Skeletal muscle satellite cell (primary cell): ENCODE results near the gene FTO.

ENCODE experiments used
- H3K27me3 ChIP-seq: 2 replicates; pipeline ENCODE4 v1.7.0; 2013; ENCODE audit warnings: low read length; ENCODE audit not compliant: control insufficient read depth, insufficient read depth
- H3K36me3 ChIP-seq: 2 replicates; pipeline ENCODE4 v1.7.0; 2013; ENCODE audit warnings: mild to moderate bottlenecking, control low read depth, low read length; ENCODE audit not compliant: insufficient read depth
- H3K4me1 ChIP-seq: 2 replicates; pipeline ENCODE4 v1.7.0; 2013; ENCODE audit warnings: low read length; ENCODE audit not compliant: control insufficient read depth, insufficient read depth
- H3K4me2 ChIP-seq: 2 replicates; pipeline ENCODE4 v1.7.0; 2013; ENCODE audit warnings: mild to moderate bottlenecking, low read length
- H3K4me3 ChIP-seq: 2 replicates; pipeline ENCODE4 v1.7.0; 2013; ENCODE audit warnings: low read length
- H3K9ac ChIP-seq: 2 replicates; pipeline ENCODE4 v1.7.0; 2013; ENCODE audit warnings: mild to moderate bottlenecking, low read depth, low read length, moderate library complexity
- H3K9me3 ChIP-seq: replicated peaks from 2 replicates; pipeline ENCODE4 v1.7.0; 2013; ENCODE audit warnings: mild to moderate bottlenecking, control low read depth, low read length

Gene FTO

DNA sequence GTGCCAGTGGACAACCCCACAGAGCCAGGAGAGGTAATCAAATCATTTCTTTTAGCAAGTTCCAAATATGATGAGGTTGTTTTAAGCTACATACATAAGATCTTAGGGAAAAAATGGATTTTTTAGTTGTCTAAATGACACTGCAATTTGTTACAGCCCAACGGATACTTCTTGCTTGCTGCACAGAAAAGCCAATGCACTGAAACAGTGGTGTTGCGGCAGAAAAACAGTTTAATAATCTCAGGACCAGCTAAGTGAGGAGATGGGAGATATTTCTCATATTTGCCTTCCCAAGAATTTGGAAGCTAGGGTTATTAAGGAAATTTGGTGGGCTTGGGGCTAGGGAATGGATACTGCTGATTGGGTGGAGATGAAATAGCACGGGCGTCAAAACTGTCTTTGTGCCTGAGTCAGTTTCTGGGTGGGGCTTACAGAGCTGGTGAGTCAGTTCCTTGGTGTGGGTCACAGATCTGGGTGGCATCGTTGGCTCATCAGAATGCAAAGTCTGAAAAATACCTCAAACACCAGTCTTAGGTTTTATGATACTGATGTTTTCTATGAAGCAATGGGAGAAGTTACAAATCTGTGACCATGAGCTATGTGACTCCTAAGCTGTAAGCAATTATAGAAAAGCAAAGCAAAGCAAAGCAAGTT, 327.3 kb downstream of the FTO start:
- Histone ChIP-seq H3K9me3 (peaks cover 4% of the 10 kb centered on the region), H3K36me3 (no peaks in the 10 kb centered on the region), H3K27me3 (no peaks in the 10 kb centered on the region), H3K9ac (no peak overlapping the region), H3K4me2 (no peak overlapping the region), H3K4me3 (no peak overlapping the region), H3K4me1 (peaks cover 41% of the 10 kb centered on the region)

DNA sequence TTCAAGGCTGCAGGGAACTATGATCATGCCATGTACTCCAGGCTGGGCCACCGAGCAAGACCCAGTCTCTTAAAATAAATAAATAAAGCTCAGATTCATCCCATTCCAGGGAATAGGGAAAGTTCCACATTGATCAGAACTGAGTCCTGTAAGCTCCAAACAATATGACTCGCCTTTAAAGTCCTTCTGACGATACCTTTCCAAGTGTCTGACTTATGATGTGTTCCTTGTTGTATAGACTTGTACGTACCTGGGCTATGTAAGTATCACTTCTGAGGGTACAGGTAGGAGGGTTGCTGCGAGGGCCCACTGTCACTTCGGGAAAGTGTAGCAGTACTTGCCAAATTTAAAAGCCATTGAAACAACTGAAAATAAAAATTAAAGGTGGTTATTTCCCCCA, 329.8 kb downstream of the FTO start:
- H3K9ac ChIP-seq, result no peak overlapping the region
- H3K27me3 ChIP-seq, result no peaks in the 10 kb centered on the region
- H3K4me3 ChIP-seq, result no peak overlapping the region
- peaks cover 4% of the 10 kb centered on the region for H3K9me3 ChIP-seq
- no peaks in the 10 kb centered on the region for H3K36me3 ChIP-seq
- peaks cover 24% of the 10 kb centered on the region for H3K4me1 ChIP-seq
- no peak overlapping the region for H3K4me2 ChIP-seq

DNA sequence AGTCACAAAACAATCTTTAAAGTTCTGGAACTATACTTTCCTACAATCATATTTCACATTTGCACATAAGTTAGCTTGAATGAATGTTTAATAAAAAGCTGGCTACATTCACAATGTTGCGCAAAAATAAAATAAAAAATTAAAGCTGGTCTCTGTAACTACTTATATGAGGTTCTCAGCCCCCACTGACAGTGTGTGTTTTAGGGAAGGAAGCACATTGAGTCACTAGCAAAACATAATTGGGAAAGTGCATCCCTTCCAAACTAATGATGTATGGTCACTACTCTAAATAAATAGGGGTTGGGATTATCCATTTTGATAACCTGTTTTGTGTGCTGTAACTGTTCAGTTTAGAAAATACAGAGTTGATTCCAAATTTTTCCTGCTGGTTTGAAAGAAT, 330.7 kb downstream of the FTO start:
- H3K36me3 ChIP-seq, result no peaks in the 10 kb centered on the region
- no peak overlapping the region for H3K4me3 ChIP-seq
- H3K27me3 ChIP-seq, result no peaks in the 10 kb centered on the region

DNA sequence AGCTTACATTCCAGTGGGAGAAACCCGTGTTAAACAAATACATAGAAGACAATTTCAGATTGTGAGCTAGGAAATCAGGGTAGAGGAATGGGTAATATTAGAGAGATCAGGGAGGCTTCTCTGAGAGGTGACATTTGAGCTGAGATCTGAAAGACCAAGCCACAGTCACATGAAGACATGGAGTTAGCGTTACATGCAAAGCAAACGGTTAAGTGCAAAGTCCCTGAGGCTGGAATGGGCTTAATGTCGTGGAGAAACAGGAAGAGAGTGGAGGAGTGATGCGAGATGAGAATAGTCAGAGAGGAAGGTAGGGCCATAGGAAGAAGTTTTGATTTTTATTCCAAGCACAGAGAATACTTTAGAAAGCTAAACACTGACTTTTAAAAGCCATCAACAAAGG, 336.5 kb downstream of the FTO start:
- H3K36me3 ChIP-seq, result no peaks in the 10 kb centered on the region
- H3K4me2 ChIP-seq, result no peak overlapping the region
- no peaks in the 10 kb centered on the region for H3K27me3 ChIP-seq
- H3K9ac ChIP-seq, result no peak overlapping the region
- no peaks in the 10 kb centered on the region for H3K9me3 ChIP-seq
- no peak overlapping the region for H3K4me3 ChIP-seq
- no peaks in the 10 kb centered on the region for H3K4me1 ChIP-seq

More for the DNA sequence above, 330.7 kb downstream of the FTO start:
- Histone ChIP-seq H3K4me2 (no peak overlapping the region), H3K9me3 (peaks cover 4% of the 10 kb centered on the region), H3K9ac (no peak overlapping the region), H3K4me1 (peaks cover 24% of the 10 kb centered on the region)

DNA sequence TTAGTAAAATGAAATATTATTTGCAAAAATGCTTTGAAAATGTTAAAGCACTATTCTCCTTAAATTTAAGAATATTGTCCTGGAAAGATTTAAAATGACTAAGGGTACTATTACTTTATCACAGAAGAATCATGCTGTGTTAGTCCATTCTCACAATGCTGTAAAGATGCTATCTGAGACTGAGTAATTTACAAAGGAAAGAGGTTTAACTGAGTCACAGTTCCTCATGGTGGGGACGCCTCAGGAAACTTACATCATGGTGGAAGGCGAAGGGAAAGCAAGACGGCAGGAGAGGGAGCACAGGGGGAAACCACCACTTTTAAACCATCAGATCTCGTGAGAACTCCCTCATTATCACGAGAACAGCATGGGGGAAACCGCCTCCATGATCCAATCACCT, 337.0 kb downstream of the FTO start:
- H3K9ac ChIP-seq, result no peak overlapping the region
- no peak overlapping the region for H3K4me2 ChIP-seq
- no peaks in the 10 kb centered on the region for H3K9me3 ChIP-seq
- no peaks in the 10 kb centered on the region for H3K36me3 ChIP-seq
- no peaks in the 10 kb centered on the region for H3K4me1 ChIP-seq
- H3K27me3 ChIP-seq, result no peaks in the 10 kb centered on the region
- no peak overlapping the region for H3K4me3 ChIP-seq

DNA sequence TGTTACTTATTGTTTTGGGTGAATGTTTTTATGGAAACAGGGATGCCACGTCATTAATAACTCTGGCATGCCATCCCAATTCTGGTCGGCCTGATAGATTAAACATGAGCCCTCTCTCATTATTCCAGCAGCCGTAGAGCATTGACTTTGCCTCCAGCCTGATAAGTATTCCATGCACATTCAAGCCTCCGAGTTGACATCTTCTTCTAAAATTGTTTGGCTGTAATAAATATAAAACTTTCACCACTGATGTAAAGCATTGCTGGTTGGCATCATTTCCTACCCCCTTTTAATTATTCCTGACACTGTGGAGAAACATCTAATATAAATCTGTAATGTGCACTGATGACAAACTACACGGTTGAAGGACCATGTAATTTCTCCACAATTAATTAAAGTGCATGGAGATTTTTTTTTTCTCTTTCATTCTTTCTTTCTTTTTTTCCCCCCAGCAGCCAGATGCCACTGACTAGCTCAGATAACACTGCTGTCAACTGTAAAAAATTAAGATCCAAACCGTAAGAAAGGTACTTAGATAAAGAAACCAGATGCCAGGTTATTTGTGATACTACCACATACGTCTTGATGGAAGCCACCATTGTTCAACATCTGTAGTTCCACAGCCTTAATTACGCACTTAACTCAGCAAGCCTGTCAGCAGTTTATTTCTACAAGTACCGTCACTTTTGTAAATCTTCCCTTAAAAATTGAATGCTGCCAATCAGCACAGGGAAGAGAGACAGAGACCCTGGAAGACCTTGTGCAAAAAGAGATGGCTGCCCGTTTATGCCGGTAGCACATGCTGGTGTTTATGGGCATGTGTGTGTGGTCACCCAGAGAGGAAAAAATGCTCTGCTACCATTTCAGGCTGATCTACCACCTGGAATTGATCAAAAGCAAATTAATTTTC, 344.9 kb downstream of the FTO start:
- Histone ChIP-seq H3K4me1 (no peaks in the 10 kb centered on the region), H3K4me3 (no peak overlapping the region), H3K9me3 (no peaks in the 10 kb centered on the region), H3K36me3 (no peaks in the 10 kb centered on the region), H3K9ac (no peak overlapping the region), H3K4me2 (no peak overlapping the region), H3K27me3 (no peaks in the 10 kb centered on the region)

DNA sequence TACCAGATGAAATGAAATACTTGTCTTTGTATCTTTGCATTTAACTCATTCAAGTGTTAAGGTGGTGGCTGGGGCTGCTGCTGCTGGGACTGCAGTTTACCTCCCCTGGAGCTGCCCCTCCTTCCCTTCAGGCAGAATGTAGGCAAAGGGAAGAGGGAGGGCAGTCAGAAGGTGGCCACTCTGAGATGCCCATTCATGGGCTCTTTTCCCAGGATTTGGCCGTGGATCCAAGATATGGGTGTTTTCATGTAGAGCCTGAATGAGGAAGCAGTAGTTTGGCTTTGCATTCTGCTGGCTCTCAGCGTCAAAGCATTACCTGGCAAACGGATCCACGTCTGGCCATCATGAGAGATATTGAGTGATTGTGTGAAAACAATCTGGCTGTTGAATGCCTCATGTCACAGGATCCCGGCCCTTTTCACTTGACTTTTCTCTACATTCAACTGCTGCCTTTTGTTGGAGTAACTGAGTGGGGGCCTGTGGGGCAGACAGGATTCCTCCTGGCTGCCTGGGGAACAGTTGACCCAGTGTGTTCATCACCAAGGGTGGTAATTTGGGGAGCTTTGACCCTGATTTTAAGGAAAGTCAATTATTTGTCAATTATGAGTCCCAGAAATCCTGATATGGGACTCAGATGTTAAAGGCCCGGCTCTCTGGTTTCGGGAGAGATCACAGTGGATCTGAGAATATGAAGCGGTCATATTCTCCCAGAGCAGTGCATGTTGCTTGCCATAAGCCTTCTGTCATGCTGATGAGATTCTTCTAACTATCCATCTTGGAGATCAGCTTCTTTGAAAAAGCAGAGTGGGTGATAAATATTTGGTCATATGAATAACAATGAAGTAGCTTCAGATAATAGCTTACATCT, 345.9 kb downstream of the FTO start:
- H3K36me3 ChIP-seq, result no peaks in the 10 kb centered on the region
- H3K9ac ChIP-seq, result no peak overlapping the region
- H3K4me3 ChIP-seq, result no peak overlapping the region
- H3K4me1 ChIP-seq, result no peaks in the 10 kb centered on the region
- H3K27me3 ChIP-seq, result no peaks in the 10 kb centered on the region
- no peak overlapping the region for H3K4me2 ChIP-seq
- H3K9me3 ChIP-seq, result no peaks in the 10 kb centered on the region

DNA sequence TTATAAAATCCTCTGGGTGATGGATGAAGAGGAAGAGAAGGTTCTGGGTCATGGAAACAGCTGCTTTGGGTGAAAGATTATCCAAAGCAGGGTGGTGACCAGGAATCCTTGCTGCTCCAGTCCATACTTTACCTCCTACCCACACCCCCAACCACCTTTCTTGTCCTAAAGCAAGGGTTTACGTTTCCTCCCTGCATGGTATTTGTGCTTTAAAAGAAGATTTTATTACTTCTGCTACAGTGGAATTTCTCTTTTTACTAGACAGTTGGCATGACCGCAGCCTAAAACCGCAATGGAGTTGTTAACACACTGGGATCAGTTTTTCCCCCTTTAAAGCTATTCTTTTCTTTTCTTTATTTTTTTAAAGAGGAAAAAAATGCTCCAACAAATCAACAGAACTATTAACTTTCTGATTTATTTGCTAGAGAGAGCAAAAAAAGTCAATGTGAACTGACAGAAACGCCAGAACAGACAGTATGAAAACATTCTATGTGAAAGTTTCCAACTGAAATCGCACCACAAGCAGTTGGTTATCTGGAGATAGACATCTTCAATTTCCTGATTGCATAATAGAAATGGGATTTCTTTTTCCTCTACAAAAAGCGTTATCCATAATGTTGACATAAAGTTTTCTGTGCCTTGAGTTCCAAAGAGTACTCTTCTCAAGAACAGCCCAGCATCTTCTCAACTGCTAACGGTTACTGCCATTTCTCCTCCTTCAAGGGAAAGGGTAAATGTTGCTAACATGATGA, 346.7 kb downstream of the FTO start:
- no peaks in the 10 kb centered on the region for H3K9me3 ChIP-seq
- no peaks in the 10 kb centered on the region for H3K36me3 ChIP-seq
- H3K9ac ChIP-seq, result no peak overlapping the region
- H3K27me3 ChIP-seq, result no peaks in the 10 kb centered on the region
- H3K4me2 ChIP-seq, result no peak overlapping the region
- H3K4me1 ChIP-seq, result no peaks in the 10 kb centered on the region
- H3K4me3 ChIP-seq, result no peak overlapping the region

DNA sequence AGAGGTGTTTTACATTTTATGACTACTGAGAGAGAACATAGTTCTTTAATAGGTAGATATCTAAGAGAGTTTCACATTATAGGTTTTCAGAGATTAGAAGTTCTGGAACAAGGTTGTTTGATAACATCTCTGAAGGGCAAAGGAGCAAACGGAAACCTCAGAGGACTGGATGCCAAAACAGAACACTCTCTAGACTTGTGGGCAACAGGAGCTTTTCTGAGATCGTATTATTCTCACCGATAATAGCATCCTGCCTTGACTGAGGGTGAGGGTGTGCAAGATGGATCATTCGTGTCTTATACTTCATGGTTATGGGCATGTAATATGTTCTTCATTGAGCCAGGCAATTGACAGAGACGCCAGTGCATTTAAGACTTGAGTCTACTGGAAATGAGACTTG, 347.9 kb downstream of the FTO start:
- H3K9ac ChIP-seq, result no peak overlapping the region
- no peaks in the 10 kb centered on the region for H3K4me1 ChIP-seq
- no peak overlapping the region for H3K4me2 ChIP-seq
- no peaks in the 10 kb centered on the region for H3K36me3 ChIP-seq
- no peaks in the 10 kb centered on the region for H3K27me3 ChIP-seq
- no peaks in the 10 kb centered on the region for H3K9me3 ChIP-seq
- no peak overlapping the region for H3K4me3 ChIP-seq

DNA sequence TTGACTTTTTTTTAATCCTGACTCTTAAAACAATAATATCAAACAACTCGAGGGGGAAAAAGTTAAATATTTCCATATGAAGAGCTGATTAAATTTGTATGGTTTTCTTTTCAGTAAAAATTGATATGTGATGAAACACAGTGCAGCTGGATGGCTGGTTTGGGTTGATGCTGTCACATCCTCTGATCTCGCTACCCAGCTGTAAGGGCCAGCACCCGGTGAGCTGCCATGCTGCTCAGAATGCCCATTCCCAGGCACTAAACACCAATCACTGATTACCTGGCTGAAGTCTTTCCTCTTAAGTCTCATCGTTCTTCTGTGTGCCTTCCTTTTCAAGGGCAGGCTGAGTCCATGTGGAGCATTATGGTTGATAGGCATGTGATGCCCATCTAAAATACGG, 348.3 kb downstream of the FTO start:
- H3K4me3 ChIP-seq, result no peak overlapping the region
- H3K4me1 ChIP-seq, result no peaks in the 10 kb centered on the region
- H3K27me3 ChIP-seq, result no peaks in the 10 kb centered on the region
- no peaks in the 10 kb centered on the region for H3K36me3 ChIP-seq
- H3K9me3 ChIP-seq, result no peaks in the 10 kb centered on the region
- H3K4me2 ChIP-seq, result no peak overlapping the region
- no peak overlapping the region for H3K9ac ChIP-seq
